Prostate gland (tissue), 2 donors: ENCODE data around the gene AHNAK2. TPM values are rescaled to one million over a fixed set of nuclear protein-coding genes. Genes with fewer than 3 reads are reported as not detected.

Source experiments
- DNase-seq: peaks from one replicate; pipeline ENCODE4 v3.0.0-alpha.2; 2019; ENCODE audit warnings: low spot score
- H3K27ac ChIP-seq, 2 donors: fragments of 200-600 bp; sonication (generic); 2 replicates each; pipeline ENCODE4 v1.5.1; 2017 to 2019
- H3K27me3 ChIP-seq: fragments of 200-600 bp; sonication (generic); replicated peaks from 2 replicates; pipeline ENCODE4 v1.5.1; 2019; ENCODE audit not compliant: insufficient read depth
- H3K36me3 ChIP-seq, 2 donors: fragments of 200-600 bp; sonication (generic); 1 replicate in 1 of 2; 2 replicates in 1 of 2; pipeline versions ENCODE4 v1.5.1 to v1.8.1; 2017 to 2019
- H3K4me1 ChIP-seq: fragments of 200-600 bp; sonication (generic); replicated peaks from 2 replicates; pipeline ENCODE4 v1.5.1; 2019
- H3K4me3 ChIP-seq, 2 donors: fragments of 200-600 bp; sonication (generic); 2 replicates each; pipeline ENCODE4 v1.5.1; 2017 to 2019
- H3K9me3 ChIP-seq: fragments of 200-600 bp; sonication (generic); 2 replicates; pipeline ENCODE4 v1.5.1; 2017
- POLR2A ChIP-seq: fragments of 450-650 bp; IDR thresholded peaks from one replicate; pipeline ENCODE4 v1.6.1; 2016; ENCODE audit warnings: antibody characterized with exemption, mild to moderate bottlenecking
- POLR2AphosphoS5 ChIP-seq: sonication (generic); formaldehyde crosslinking; IDR thresholded peaks from one replicate; pipeline ENCODE4 v1.6.1; 2017; ENCODE audit warnings: antibody characterized with exemption
- WGBS: methylation state at CpG from one replicate; pipeline ENCODE4 v1.1.5; 2018; 5-methylcytosine and 5-hydroxymethylcytosine counted together
- intact Hi-C: fragments of 100-400 bp; cut with DNase I; formaldehyde crosslinking; loops from one replicate; pipeline ENCODE4 v1.14.2; 2022
- total RNA-seq, 2 donors: library from RNA; depleted of rRNA; stranded (reverse); fragments of >200 nt; gene quantifications; one replicate each; pipeline ENCODE4 v1.1.0, GENCODE V29; 2016
- TF ChIP-seq, protein P1 (sequence below), 4 experiments: fragments of 200-600 bp in 2 of 4; fragments of 450-650 bp in 2 of 4; sonication (generic) in 2 of 4; IDR thresholded peaks; 1 replicate in 3 of 4; 2 replicates in 1 of 4; pipeline ENCODE4 v1.5.1; 2016 to 2019; ENCODE audit warnings: antibody characterized with exemption in 4 of 4, mild to moderate bottlenecking in 2 of 4, moderate library complexity in 2 of 4

AHNAK2 gene
- total RNA-seq, 2 donors from 2014 or later: 18.3 to 27.2 TPM

DNA sequence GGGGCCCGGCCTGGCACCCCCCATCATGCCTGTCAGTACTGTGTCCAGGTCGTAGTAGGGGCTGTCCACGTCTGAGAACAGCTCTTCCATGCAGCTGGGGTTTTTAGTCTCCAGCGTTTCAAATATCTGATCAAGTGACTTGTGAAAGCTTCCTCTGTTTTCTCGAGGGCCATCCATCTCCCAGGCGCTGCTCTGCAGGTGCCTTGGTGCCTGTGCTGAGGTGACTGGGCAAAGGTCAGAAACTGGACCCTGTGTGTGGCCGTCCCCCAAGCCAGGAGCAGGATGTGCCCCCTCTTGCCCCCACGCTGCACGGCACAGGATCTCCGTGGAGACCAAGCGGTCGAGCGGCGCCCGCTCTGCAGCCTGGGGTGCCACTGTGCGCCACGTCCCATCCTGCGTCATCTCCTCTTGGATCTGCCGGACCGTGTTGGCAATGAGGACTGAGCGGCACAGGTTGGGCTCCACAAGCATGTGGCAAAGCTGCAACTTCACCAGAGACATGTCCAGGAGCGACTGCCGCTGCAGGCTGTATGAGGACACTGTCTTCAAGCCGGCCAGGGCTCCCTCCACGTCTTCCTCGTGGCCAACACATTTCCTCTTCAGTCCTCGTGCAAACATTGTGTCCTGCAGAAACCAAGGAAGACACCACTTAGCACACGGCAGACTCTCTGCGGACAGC lies 33.3 kb upstream of the AHNAK2 start:
- intact Hi-C loops: no loop called here
- H3K9me3 ChIP-seq: no peaks in the 10 kb centered on the region

DNA sequence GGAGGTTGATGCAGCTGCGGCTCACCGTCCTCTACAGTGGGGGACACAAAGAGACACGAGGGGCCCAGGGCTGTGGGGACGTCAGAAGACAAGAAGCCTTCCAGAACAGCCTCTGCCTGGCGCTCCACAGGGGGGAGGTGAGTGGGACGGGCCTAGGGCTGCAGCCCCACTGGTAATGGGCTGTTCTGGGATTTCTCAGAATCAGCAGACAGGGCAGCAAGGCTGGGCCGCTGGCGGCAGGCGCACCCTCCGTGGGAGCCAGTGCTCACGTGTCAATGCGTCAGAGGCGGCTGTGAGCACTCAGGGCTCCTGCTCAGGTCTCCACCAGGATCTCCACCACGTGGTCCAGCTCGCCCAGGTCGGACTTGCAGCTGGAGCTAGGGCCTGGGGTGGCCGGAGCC lies 32.7 kb upstream of the AHNAK2 start:
- H3K9me3 ChIP-seq: no peaks in the 10 kb centered on the region
- intact Hi-C loops: no loop called here

More for the DNA sequence above, 33.3 kb upstream of the AHNAK2 start:
- H3K4me3 ChIP-seq: no peak overlapping the region
- no peak overlapping the region for H3K27ac ChIP-seq
- TF ChIP-seq, protein P1, sequence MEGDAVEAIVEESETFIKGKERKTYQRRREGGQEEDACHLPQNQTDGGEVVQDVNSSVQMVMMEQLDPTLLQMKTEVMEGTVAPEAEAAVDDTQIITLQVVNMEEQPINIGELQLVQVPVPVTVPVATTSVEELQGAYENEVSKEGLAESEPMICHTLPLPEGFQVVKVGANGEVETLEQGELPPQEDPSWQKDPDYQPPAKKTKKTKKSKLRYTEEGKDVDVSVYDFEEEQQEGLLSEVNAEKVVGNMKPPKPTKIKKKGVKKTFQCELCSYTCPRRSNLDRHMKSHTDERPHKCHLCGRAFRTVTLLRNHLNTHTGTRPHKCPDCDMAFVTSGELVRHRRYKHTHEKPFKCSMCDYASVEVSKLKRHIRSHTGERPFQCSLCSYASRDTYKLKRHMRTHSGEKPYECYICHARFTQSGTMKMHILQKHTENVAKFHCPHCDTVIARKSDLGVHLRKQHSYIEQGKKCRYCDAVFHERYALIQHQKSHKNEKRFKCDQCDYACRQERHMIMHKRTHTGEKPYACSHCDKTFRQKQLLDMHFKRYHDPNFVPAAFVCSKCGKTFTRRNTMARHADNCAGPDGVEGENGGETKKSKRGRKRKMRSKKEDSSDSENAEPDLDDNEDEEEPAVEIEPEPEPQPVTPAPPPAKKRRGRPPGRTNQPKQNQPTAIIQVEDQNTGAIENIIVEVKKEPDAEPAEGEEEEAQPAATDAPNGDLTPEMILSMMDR (IDR thresholded peaks at IDR 0.05): no peak
- TF ChIP-seq POLR2A (no peak), POLR2AphosphoS5 (no peak)
- peaks cover 0 to 4% of the 10 kb centered on the region in 2 donors for H3K36me3 ChIP-seq
- no peak for DNase-seq
- no peaks in the 10 kb centered on the region for H3K4me1 ChIP-seq
- WGBS: 82% methylated on average over 29 of the region's 29 CpGs
- no peaks in the 10 kb centered on the region for H3K27me3 ChIP-seq

DNA sequence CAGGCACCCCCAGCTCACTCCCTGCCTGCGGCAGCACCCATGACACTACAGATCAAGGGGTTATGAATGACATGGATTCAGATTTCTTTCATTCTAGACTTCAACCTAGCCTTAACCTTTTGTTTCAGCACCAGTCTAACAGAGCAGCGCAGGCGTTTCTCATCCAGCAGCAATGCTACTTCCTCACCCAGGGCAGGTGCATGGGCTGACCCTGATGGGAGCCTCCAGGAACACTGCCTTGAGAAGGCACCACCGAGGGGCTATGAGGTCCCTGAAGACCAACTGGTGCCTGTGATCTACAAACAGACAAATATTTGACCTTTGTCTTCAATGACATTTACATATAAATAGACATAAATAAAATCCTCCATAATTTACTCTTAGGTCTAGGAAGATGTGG lies 31.9 kb upstream of the AHNAK2 start:
- Histone ChIP-seq H3K27me3 (no peaks in the 10 kb centered on the region), H3K36me3 (peaks cover 0 to 4% of the 10 kb centered on the region in 2 donors), H3K9me3 (no peaks in the 10 kb centered on the region), H3K27ac (no peak overlapping the region), H3K4me1 (no peaks in the 10 kb centered on the region), H3K4me3 (no peak overlapping the region)
- WGBS: 94% methylated on average over 4 of the region's 4 CpGs
- TF ChIP-seq POLR2A (no peak), POLR2AphosphoS5 (no peak)
- TF ChIP-seq, protein P1 (IDR thresholded peaks at IDR 0.05): no peak
- intact Hi-C loops: no loop called here
- DNase-seq: no peak

More for the DNA sequence above, 32.7 kb upstream of the AHNAK2 start:
- 79% methylated on average over 17 of the region's 17 CpGs for WGBS
- H3K4me3 ChIP-seq: no peak overlapping the region
- H3K4me1 ChIP-seq: no peaks in the 10 kb centered on the region
- no peak for DNase-seq
- H3K27me3 ChIP-seq: no peaks in the 10 kb centered on the region
- no peak overlapping the region for H3K27ac ChIP-seq
- TF ChIP-seq, protein P1 (IDR thresholded peaks at IDR 0.05): no peak
- TF ChIP-seq POLR2AphosphoS5: no peak
- no peak for TF ChIP-seq POLR2A
- H3K36me3 ChIP-seq: peaks cover 0 to 4% of the 10 kb centered on the region in 2 donors

DNA sequence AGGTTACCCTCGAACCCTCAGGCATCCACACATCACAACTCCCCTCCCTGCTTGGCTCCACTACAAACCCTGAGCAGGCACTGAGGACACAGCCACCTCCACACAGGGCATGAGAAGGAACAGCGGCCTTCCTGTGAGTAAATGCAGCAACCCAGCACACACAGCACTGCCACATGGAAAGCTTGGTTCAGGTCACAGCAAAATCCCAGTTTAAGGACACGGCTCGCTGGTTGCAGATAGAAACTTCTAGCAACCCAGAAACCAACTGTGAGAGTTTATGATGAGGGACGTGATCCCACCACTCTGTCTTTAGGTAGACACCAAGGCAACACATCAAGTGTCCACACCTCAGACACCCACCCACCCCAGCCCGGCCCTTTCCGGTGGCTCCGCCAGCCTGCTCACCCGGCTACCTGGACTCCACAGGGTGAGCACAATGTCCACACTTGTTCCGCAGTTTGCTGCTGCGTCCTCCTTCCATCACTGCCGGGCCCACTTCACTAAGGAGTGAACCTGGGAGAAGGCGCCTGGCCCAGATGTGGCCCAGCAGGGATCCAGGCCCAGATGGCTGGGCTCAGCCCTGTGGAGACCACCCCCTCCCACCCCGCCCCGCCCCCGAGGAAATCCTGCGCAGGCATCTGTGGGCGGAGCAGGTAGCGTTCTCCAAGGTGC lies 29.6 kb upstream of the AHNAK2 start:
- Histone ChIP-seq H3K4me1 (no peaks in the 10 kb centered on the region), H3K27me3 (no peaks in the 10 kb centered on the region), H3K9me3 (no peaks in the 10 kb centered on the region), H3K27ac (no peak overlapping the region), H3K36me3 (peaks cover 0 to 4% of the 10 kb centered on the region in 2 donors), H3K4me3 (no peak overlapping the region)
- no peak for TF ChIP-seq POLR2AphosphoS5
- TF ChIP-seq POLR2A: no peak
- TF ChIP-seq, protein P1 (IDR thresholded peaks at IDR 0.05): no peak
- intact Hi-C loops: no loop called here
- WGBS: 90% methylated on average over 19 of the region's 19 CpGs
- DNase-seq: no peak
